ENCODE measurements around the gene SH3GL1.

The SH3GL1 gene

DNA sequence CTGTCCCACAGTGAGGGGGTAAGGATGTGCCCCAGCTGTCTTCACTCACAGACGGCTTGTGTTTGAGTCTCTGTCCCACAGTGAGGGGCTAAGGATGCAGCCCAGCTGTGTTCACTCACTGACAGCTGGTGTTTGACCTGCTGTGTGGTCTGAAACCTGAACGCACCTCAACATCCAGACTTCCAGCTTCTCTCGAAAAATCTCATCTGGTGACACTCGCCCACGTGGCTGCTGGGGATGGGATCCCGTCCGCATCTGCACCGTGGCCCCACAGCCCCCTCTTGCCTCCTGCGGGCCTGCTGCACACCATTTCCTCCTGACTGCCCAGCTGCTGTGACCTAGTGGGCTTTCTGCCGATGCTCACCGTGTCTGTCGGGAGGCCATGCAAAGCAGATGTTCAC, 29.4 kb upstream of the SH3GL1 start:
- Histone ChIP-seq H3K4me1 (ENCODE audit: control insufficient read depth, insufficient read depth, low read length) (no peaks in the 10 kb centered on the region), H3K4me3 (ENCODE audit: low read length) (no peak overlapping the region), H3K4me2 (ENCODE audit: low read length) (no peak overlapping the region), H3K36me3 (ENCODE audit: insufficient read depth, low read length) (peaks cover 39% of the 10 kb centered on the region), H3K9me3 (replicated peaks; ENCODE audit: low read length) (no peaks in the 10 kb centered on the region), H3K27me3 (ENCODE audit: control insufficient read depth, insufficient read depth, low read length) (no peaks in the 10 kb centered on the region), H3K9ac (ENCODE audit: low read depth, low read length) (no peak overlapping the region)

DNA sequence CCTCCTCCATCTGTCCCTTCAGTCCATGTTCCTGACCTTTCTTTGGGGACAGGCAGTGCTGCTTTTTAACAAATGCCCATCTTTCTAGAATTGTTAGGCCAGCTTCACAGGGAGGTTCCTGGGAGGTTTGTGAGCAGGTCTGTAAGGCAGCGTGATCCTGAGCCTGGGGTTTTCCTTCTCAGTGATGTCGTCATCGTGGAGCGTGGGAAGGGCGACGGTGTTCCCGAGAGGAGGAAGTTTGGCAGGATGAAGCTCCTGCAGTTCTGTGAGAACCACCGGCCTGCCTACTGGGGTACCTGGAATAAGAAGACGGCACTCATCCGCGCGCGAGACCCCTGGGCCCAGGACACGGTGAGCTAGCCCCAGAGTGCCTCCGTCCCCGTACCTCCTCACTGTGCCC, 28.9 kb upstream of the SH3GL1 start:
- H3K4me3 ChIP-seq (ENCODE audit: low read length), result no peak overlapping the region
- no peaks in the 10 kb centered on the region for H3K27me3 ChIP-seq (ENCODE audit: control insufficient read depth, insufficient read depth, low read length)
- no peaks in the 10 kb centered on the region for H3K4me1 ChIP-seq (ENCODE audit: control insufficient read depth, insufficient read depth, low read length)
- no peak overlapping the region for H3K4me2 ChIP-seq (ENCODE audit: low read length)
- H3K36me3 ChIP-seq (ENCODE audit: insufficient read depth, low read length), result peaks cover 39% of the 10 kb centered on the region
- no peak overlapping the region for H3K9ac ChIP-seq (ENCODE audit: low read depth, low read length)
- H3K9me3 ChIP-seq (replicated peaks; ENCODE audit: low read length), result no peaks in the 10 kb centered on the region

DNA sequence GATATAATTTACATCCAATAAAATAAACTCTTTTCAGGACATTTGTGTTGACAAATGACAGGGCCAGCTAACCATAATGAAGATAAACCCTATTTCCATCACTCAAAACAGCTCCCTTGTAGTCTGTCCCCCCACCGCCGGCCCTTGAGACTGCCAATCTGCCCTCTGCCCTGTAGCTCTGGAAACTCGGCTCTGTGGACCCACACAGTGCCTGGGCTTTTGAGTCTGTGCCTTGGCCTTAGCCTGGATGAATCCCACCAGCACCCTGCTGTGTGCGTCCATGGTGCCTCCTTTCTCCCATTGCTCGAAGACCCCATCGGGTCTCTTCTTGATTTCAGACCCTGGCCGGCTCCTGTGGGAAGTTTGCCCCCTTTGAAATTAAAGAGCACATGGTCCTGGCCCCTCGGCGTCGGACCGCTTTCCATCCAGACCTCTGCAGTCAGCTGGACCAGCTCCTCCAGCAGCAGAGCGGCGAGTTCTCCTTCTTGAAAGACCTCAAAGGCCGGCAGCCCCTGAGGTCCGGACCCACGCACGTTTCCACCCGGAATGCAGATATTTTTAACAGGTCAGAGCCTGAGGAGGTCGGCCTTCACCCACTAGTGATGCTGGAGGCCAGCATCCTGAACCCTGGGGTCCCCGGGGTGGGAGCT, 28.1 kb upstream of the SH3GL1 start:
- Histone ChIP-seq H3K4me3 (ENCODE audit: low read length) (no peak overlapping the region), H3K27me3 (ENCODE audit: control insufficient read depth, insufficient read depth, low read length) (no peaks in the 10 kb centered on the region), H3K36me3 (ENCODE audit: insufficient read depth, low read length) (peaks cover 44% of the 10 kb centered on the region), H3K4me1 (ENCODE audit: control insufficient read depth, insufficient read depth, low read length) (no peaks in the 10 kb centered on the region), H3K9me3 (replicated peaks; ENCODE audit: low read length) (no peaks in the 10 kb centered on the region), H3K4me2 (ENCODE audit: low read length) (no peak overlapping the region), H3K9ac (ENCODE audit: low read depth, low read length) (no peak overlapping the region)

DNA sequence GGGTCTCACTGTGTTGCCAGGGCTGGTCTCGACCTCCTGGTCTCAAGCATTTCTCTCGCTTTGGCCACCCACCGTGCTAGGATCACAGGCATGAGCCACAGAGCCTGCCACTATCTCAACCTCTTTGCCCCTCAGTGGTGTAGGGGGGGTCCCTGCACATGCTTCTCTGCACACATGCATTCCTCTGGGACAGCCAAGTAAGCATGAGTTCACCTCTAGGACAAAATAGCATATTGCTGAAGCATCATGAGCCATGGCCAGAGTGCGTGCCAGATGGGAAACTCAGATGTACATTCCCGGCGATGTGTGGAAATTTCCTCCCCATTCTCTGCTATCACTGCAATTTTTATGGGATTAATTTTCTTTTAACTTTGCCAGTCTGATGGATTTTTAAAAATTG, 25.2 kb upstream of the SH3GL1 start:
- Histone ChIP-seq H3K9me3 (replicated peaks; ENCODE audit: low read length) (no peaks in the 10 kb centered on the region), H3K4me2 (ENCODE audit: low read length) (no peak overlapping the region), H3K4me3 (ENCODE audit: low read length) (no peak overlapping the region), H3K4me1 (ENCODE audit: control insufficient read depth, insufficient read depth, low read length) (no peaks in the 10 kb centered on the region), H3K36me3 (ENCODE audit: insufficient read depth, low read length) (peaks cover 35% of the 10 kb centered on the region), H3K9ac (ENCODE audit: low read depth, low read length) (peak overlapping the region; percentile 17), H3K27me3 (ENCODE audit: control insufficient read depth, insufficient read depth, low read length) (no peaks in the 10 kb centered on the region)

DNA sequence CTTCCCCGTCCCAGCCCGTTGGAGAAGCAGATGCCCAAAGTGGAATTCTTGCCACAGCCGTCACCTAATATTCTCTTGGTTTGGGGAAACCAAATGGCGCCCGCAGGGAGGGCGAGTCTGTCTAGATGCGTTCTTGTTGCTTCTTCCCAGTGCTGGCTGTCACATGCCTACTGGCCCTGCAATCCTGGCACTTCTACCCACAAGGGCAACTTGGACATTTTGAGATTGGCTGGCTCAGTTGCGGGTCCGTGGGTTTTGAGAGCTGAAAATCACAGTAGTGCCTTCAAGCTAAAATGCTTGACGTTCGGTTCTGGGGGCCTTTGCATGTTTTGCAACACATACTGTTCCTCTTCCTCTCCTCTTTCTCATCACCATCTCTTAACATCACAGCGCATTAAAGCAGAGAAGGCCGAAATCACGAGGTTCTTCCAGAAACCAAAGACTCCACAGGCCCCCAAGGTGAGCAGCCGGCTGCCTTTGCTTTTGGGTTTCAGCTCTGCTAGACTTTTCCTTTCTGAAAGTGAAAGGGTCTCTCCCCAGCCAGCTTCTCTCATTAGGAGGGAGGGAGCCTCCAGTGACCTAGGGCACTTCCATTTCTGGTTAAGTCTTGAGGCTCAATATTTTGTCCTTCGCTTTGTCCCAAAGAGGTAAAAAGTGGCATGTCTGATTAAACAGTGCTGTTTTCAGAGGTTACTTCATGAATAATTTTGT, 23.2 kb upstream of the SH3GL1 start:
- peaks cover 24% of the 10 kb centered on the region for H3K36me3 ChIP-seq (ENCODE audit: insufficient read depth, low read length)
- no peaks in the 10 kb centered on the region for H3K27me3 ChIP-seq (ENCODE audit: control insufficient read depth, insufficient read depth, low read length)
- no peaks in the 10 kb centered on the region for H3K9me3 ChIP-seq (replicated peaks; ENCODE audit: low read length)
- no peak overlapping the region for H3K4me3 ChIP-seq (ENCODE audit: low read length)
- no peak overlapping the region for H3K9ac ChIP-seq (ENCODE audit: low read depth, low read length)
- no peaks in the 10 kb centered on the region for H3K4me1 ChIP-seq (ENCODE audit: control insufficient read depth, insufficient read depth, low read length)
- no peak overlapping the region for H3K4me2 ChIP-seq (ENCODE audit: low read length)

DNA sequence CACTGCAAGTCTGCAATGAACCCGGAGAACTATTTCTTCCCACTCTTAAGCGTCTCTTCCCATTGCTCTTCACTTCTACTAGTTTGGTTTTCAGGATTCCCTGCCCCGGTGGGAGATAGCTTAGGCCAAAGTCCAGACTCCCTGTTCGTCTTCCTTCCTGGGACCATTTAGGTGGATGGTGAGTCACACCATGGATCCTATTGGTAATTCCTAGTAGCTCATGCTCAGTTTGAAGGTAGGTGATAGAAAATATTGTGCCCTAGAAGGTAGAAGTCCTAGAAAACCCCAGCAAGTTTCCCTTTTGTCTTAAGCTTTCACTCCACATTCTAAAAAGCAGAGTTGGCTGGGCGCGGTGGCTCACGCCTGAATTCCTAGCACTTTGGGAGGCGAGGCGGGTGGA, 15.9 kb upstream of the SH3GL1 start:
- H3K27me3 ChIP-seq (ENCODE audit: control insufficient read depth, insufficient read depth, low read length), result no peaks in the 10 kb centered on the region
- peaks cover 17% of the 10 kb centered on the region for H3K4me1 ChIP-seq (ENCODE audit: control insufficient read depth, insufficient read depth, low read length)
- no peaks in the 10 kb centered on the region for H3K9me3 ChIP-seq (replicated peaks; ENCODE audit: low read length)
- no peak overlapping the region for H3K4me3 ChIP-seq (ENCODE audit: low read length)
- no peak overlapping the region for H3K9ac ChIP-seq (ENCODE audit: low read depth, low read length)
- H3K4me2 ChIP-seq (ENCODE audit: low read length), result no peak overlapping the region
- H3K36me3 ChIP-seq (ENCODE audit: insufficient read depth, low read length), result peaks cover 23% of the 10 kb centered on the region

DNA sequence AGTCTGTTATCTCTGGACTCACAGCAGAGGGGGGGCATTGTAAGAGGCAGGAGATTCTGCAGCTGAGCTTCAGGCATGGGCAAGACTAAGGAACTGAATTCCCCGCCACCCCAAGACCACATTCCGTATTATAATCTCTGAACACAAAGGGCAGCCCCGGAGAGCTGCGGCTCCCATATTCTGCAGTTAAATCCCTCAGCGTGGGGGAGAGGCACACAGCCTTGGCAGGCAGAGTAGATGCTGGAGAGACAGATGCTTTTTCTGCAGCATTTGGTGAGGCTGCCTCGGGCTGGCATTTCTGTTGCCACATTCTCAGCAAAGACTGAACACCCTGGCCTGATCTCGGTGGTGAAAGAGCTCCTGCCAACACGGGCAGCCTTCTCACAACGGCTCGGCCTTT, 15.0 kb upstream of the SH3GL1 start:
- Histone ChIP-seq H3K4me2 (ENCODE audit: low read length) (peak overlapping the region; percentile 46), H3K4me3 (ENCODE audit: low read length) (no peak overlapping the region), H3K27me3 (ENCODE audit: control insufficient read depth, insufficient read depth, low read length) (no peaks in the 10 kb centered on the region), H3K4me1 (ENCODE audit: control insufficient read depth, insufficient read depth, low read length) (peaks cover 17% of the 10 kb centered on the region), H3K36me3 (ENCODE audit: insufficient read depth, low read length) (peaks cover 17% of the 10 kb centered on the region), H3K9me3 (replicated peaks; ENCODE audit: low read length) (no peaks in the 10 kb centered on the region), H3K9ac (ENCODE audit: low read depth, low read length) (no peak overlapping the region)

DNA sequence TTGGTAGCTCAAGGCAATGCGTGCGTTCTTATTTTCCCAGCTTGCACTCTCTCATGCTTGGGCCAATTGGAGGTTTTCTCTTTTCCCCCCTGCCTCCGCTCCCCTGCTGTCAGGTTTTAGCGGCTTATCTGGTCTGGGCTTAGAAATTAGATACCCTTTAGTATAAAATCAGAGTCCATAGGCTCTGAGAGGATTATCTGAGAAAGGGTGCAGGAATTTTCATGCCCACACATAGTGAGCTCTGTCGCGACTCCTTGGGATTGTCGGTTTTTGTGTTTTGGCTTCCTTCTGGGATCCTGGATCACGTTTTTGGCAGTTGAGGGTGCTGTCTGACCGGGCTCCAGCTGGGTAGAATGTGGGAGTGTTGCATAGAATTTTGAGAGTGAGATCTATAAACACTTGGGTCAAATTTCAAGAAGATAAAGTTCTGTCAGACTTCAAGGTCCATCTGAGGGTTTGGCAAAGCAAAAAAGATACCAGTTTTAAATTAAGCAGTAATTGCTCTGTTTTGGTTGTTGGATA, 14.5 kb upstream of the SH3GL1 start:
- Histone ChIP-seq H3K36me3 (ENCODE audit: insufficient read depth, low read length) (peaks cover 15% of the 10 kb centered on the region), H3K4me1 (ENCODE audit: control insufficient read depth, insufficient read depth, low read length) (peaks cover 17% of the 10 kb centered on the region), H3K9me3 (replicated peaks; ENCODE audit: low read length) (no peaks in the 10 kb centered on the region), H3K27me3 (ENCODE audit: control insufficient read depth, insufficient read depth, low read length) (no peaks in the 10 kb centered on the region), H3K4me3 (ENCODE audit: low read length) (no peak overlapping the region), H3K9ac (ENCODE audit: low read depth, low read length) (no peak overlapping the region), H3K4me2 (ENCODE audit: low read length) (peak overlapping the region; percentile 46)

DNA sequence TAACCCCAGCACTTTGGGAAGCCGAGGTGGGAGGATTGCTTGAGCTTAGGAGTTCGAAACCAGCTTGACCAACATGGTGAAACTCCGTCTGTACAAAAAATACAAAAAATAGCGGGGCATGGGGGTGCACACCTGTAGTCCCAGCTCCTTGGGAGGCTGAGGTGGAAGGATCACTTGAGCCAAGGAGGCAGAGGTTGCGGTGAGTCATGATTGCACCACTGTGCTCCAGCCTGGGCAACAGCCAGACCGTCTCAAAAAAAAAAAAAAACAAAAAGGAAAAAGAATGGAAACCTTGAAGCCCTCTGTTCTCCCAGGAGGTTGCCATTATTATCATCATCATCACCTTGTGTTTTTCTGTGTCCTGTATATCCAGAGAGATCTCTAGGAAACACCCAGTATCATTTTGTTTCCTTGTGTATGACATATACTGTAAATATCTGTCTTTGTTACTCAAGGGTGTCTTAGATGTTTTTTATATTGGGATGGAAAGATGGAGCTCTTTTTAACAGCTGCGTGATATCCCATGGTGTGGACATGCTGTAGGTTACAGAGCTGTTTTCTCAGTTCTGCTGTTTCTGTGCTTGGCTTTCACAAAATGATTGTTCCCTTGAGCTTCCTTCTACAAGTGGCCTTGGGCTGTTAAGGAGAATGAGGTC, 13.9 kb upstream of the SH3GL1 start:
- Histone ChIP-seq H3K4me3 (ENCODE audit: low read length) (no peak overlapping the region), H3K36me3 (ENCODE audit: insufficient read depth, low read length) (peaks cover 21% of the 10 kb centered on the region)

DNA sequence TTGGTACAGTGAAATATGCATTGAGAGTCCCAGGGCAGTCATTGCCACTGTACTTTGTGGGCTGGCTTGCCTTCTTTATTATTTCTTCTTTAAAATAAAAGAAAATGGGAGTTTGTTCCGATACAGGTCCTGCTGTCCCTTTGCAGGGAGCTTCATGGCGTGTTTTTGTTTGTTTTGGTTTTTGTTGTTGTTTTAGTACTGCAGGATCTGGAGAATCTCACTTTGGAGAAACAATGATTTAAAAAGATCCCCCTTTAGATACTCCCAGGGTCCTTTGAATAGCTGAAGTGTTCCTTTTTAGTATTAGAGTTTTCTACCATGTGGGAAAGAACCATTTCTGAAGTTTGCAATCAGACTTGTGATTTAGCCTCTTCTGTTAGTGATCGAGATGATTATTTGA, 13.2 kb upstream of the SH3GL1 start:
- no peak overlapping the region for H3K4me2 ChIP-seq (ENCODE audit: low read length)
- no peak overlapping the region for H3K4me3 ChIP-seq (ENCODE audit: low read length)
- H3K36me3 ChIP-seq (ENCODE audit: insufficient read depth, low read length), result peaks cover 27% of the 10 kb centered on the region
- no peak overlapping the region for H3K9ac ChIP-seq (ENCODE audit: low read depth, low read length)
- no peaks in the 10 kb centered on the region for H3K9me3 ChIP-seq (replicated peaks; ENCODE audit: low read length)
- H3K4me1 ChIP-seq (ENCODE audit: control insufficient read depth, insufficient read depth, low read length), result peaks cover 17% of the 10 kb centered on the region
- H3K27me3 ChIP-seq (ENCODE audit: control insufficient read depth, insufficient read depth, low read length), result no peaks in the 10 kb centered on the region

More for the DNA sequence above, 13.9 kb upstream of the SH3GL1 start:
- Histone ChIP-seq H3K9ac (ENCODE audit: low read depth, low read length) (no peak overlapping the region), H3K9me3 (replicated peaks; ENCODE audit: low read length) (no peaks in the 10 kb centered on the region), H3K4me1 (ENCODE audit: control insufficient read depth, insufficient read depth, low read length) (peaks cover 17% of the 10 kb centered on the region), H3K27me3 (ENCODE audit: control insufficient read depth, insufficient read depth, low read length) (no peaks in the 10 kb centered on the region), H3K4me2 (ENCODE audit: low read length) (peak overlapping the region; percentile 46)

DNA sequence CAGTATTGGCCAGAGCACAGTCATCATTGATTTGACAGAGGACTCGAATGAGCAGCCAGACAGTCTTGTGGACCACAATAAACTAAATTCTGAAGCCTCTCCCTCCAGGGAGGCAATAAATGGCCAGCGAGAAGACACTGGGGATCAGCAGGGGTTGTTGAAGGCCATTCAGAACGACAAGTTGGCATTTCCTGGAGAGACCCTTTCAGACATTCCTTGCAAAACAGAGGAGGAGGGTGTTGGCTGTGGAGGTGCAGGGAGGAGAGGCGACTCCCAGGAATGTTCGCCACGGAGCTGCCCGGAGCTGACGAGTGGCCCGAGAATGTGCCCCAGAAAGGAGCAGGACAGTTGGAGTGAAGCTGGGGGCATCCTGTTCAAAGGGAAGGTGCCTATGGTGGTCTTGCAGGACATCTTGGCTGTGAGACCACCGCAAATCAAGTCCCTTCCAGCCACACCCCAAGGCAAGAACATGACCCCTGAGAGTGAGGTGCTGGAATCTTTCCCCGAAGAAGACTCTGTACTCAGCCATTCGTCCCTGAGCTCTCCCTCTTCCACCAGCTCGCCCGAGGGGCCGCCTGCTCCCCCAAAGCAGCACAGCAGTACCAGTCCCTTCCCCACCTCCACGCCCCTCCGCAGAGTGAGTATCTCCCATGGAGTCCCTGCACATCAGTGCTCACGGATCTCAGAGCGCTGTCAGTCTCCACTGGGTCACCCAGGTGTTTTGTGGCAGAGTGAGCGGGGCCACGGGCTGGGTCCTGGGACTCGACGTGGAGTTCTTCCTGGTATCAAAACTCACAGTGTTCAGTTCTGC, 9.0 kb upstream of the SH3GL1 start:
- Histone ChIP-seq H3K4me1 (ENCODE audit: control insufficient read depth, insufficient read depth, low read length) (peaks cover 4% of the 10 kb centered on the region), H3K36me3 (ENCODE audit: insufficient read depth, low read length) (peaks cover 29% of the 10 kb centered on the region), H3K9ac (ENCODE audit: low read depth, low read length) (no peak overlapping the region), H3K4me3 (ENCODE audit: low read length) (no peak overlapping the region), H3K4me2 (ENCODE audit: low read length) (no peak overlapping the region), H3K27me3 (ENCODE audit: control insufficient read depth, insufficient read depth, low read length) (no peaks in the 10 kb centered on the region), H3K9me3 (replicated peaks; ENCODE audit: low read length) (no peaks in the 10 kb centered on the region)
